GM21619 (cell line): ENCODE measurements around the gene OASL.
"Not testable (repeated sequence)": the region's sequence is repeated elsewhere in the genome, so short reads cannot be mapped to it uniquely, and the experiment has no call there.

Experiments
- ATAC-seq: cut with Tn5 transposase; IDR thresholded peaks from one replicate; pipeline ENCODE4 v1.9.1; 2021; ENCODE audit not compliant: unreplicated experiment

The OASL gene, protein sequence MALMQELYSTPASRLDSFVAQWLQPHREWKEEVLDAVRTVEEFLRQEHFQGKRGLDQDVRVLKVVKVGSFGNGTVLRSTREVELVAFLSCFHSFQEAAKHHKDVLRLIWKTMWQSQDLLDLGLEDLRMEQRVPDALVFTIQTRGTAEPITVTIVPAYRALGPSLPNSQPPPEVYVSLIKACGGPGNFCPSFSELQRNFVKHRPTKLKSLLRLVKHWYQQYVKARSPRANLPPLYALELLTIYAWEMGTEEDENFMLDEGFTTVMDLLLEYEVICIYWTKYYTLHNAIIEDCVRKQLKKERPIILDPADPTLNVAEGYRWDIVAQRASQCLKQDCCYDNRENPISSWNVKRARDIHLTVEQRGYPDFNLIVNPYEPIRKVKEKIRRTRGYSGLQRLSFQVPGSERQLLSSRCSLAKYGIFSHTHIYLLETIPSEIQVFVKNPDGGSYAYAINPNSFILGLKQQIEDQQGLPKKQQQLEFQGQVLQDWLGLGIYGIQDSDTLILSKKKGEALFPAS

DNA sequence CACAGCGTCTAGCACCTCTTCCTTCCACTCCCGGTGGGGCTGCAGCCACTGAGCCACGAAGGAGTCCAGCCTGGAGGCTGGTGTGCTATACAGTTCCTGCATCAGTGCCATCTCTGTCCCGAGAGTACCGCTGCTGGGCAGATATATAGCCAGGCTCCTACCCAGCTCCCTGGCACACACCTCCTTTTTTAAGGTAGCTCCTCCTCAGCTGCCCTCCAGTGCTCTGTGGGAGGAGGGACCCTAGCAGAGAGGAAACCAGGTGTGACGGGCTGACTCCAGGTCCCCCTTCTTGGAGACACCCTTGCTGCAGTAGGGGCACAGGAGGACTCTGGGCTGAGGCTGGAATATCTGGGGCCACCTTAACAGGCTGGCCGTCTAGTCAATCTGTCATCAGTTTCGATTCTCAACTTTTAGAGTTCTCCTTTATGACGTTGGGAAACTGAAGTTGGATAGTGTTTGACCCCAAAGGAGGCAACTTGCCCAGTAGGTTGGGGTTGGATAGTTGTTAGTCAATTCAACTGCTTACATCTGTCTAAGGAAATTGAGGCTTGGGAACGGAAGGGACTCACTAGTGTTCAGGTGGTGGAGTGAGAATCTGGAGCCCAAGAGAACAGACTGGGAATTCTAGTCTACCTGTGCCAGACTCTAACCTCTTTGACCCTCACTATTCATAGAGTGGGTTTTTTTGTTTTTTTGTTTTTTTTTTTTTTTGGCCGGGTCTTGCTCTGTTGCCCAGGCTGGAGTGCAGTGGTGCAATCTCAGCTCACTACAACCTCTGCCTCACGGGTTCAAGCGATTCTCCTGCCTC lies at the start of gene OASL:
Gene OASL (minus strand): TSS at position 386 of the 808 bp plus-strand sequence. CDS start 275 bp downstream, at position 111.
- ATAC-seq, result peak; percentile 74

DNA sequence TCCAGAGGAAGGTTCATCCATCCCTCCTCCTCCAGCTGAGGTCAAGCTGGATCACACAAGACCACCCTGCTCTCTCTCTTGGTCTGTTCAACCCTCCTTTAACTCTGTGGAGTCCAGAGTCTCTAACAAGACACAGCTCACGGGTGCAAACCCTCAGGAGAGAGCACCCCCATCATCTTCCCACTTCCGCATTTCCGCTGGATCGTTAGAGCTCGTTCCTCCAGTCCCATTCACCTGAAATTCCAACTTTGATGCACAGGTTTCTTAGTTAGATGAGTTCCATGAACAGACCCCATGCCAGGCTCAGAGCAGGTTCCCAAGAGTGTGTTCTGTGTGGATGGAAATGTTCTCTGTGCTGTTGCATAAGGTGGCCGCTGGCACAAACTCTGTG lies 49.1 kb upstream of the OASL start:
- no peak for ATAC-seq

DNA sequence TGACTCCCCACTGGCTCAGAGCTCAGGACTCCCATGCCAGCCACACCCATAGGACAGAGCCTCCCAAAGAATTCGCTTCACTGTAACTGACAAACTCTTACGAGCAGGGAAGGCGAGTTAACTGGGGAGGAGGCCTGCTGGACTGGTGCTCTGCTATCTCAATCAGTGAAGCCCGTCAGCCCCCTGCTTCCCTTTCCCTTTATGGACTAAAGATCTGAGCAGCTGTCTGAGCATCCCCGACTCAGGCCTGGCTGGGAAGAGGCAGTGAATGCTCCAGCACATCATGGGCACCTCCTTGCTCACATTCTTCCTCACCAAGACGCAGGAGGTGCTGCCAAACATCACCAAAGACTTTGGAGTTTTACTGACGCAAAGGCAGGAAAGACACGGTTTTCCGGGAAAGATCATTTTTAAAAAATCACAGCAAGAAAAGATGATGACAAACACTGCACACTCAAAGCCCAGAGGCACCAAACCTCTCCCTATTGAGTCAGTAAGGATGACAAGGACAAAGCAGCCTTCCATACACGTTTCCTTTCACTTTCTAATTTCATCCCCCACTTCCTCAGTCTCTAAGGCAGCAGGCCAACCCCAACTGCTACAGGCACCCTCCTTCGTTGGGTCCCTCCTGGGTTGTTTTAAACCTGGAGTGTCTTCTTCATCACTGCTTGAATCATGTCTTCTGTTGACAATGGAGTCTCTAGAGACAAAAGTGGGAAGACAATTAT lies 48.6 kb upstream of the OASL start:
- ATAC-seq, result no peak

GRCh38 chr12:121086781-121087295 lies 47.8 kb upstream of the OASL start:
- no peak for ATAC-seq

DNA sequence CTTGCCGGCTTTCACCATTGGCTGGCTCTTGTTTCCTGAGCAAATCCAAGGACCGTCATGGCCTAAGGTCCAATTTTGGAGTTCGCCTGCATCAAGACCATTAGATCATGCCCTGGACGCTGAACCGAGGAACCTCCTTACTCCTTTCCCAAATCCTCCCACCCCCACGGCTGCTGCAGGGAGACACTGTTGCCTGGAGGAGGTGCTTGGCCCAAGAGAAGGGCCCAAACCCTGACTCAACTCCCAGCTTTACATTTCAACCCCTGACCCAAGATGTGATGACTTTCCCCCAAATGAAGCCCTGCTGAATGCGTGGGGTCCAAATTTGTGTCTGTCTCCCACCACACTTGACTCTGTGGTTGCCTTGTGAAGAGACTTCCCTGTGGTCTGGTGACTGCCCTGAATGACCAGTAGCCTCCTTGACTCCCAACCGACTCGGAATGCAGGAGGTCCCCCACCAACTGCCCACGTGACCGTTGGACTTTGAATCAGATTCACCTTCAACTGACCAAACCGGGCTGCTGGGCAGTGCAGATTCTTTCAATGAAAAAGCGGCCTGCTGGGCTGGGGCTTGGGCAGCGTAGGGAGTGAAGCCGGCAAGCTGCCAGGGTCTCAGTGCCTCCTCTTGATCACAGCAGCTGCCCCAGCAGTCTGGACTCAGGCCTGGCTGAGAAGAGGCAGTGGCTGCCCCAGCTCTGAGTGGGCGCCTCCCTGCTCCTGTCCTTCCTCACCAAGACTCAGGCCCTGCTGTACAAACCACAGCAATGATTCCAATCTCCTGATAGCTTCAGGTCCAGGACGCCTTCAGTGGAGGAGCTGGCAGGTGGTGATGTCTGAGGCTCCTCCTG lies 46.7 kb upstream of the OASL start:
- ATAC-seq, result no peak

- no peak for ATAC-seq
These were observed 46.0 kb upstream of the OASL start for GRCh38 chr12:121085069-121085468.

DNA sequence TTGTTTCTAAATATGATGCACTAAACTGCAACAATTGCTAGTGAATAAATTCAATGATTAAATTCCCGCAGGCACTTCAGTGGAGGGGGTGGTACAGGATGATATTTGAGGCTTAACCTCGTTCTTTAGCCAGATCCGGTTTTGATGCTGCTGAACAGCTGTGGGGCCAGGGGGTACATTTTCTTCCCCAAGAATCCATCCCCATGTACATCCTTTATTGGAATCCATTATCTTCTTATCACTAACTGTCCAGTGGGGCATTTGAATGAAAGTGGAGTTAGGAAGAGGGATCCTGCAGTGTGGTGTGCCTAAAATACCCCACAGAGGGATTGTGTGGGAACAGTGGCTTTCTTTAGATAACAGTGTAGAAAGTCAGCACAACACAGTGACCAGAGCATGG lies 45.2 kb upstream of the OASL start:
- ATAC-seq, result no peak

DNA sequence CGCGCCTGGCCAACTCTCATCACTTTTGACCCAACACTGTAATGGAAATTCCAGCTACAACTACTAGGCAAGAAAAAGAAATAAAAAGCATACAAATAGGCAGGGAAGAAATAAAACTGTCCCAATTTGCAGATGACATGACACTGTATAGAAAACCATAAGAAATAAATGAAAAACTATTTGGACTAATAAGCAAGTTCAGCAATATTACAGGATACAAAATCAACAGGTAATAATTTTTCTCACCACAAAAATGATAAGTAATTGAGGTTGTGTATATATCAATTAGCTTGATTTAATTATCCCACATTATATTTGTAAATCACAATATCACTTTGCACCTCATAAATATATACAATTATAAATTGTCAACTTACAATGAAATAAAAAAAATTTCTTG lies 41.9 kb upstream of the OASL start:
- ATAC-seq, result no peak

GRCh38 chr12:121079736-121080272 lies 40.8 kb upstream of the OASL start:
- ATAC-seq, result no peak

GRCh38 chr12:121077440-121077839 lies 38.4 kb upstream of the OASL start:
- not testable (repeated sequence) for ATAC-seq

DNA sequence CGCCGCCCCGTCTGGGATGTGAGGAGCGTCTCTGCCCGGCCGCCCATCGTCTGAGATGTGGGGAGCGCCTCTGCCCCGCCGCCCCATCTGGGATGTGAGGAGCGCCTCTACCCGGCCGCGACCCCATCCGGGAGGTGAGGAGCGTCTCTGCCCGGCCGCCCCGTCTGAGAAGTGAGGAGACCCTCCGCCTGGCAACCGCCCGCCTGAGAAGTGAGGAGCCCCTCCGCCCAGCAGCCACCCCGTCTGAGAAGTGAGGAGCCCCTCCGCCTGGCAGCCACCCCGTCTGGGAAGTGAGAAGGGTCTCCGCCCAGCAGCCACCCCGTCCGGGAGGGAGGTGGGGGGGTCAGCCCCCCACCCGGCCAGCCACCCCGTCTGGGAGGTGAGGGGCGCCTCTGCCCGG lies 36.9 kb upstream of the OASL start:
- not testable (repeated sequence) for ATAC-seq

DNA sequence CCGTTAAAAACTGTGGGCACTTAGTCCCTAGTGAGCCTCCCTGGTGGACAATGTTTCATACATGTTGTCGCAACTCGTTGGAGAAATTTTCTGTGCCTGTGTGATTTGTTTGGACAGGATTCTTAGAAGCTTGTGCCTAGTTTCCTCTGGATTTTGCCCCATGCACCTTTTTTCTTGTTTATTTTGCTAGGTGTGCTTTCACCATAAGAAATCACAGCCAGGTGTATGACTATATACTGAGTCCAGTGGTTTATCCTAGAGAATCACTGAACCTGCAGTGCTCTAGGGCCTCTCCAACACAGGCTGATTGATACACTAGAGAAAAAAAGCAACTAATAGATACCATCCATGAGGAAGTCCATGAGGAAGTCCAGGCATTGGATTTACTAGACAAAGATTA lies 33.1 kb upstream of the OASL start:
- no peak for ATAC-seq

GRCh38 chr12:121069206-121069605 lies 30.2 kb upstream of the OASL start:
- no peak for ATAC-seq

DNA sequence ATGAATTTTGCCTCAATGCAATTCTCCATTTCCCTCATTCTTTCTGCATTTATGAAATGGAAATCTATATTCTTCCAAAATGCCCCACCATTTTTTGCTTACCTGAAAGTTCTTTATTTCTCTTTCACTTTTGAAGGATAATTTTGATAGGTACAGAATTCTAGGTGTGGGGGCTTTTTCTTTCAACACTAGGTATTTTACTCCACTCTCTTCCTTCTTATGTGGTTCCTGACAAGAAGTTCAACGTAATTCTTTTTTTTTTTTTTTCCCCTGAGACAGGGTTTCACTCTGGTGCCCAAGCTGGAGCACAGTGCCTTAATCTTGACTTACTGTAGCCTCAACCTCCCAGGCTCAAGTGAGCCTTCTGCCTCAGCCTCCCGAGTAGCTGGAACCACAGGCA lies 26.3 kb upstream of the OASL start:
- no peak for ATAC-seq

DNA sequence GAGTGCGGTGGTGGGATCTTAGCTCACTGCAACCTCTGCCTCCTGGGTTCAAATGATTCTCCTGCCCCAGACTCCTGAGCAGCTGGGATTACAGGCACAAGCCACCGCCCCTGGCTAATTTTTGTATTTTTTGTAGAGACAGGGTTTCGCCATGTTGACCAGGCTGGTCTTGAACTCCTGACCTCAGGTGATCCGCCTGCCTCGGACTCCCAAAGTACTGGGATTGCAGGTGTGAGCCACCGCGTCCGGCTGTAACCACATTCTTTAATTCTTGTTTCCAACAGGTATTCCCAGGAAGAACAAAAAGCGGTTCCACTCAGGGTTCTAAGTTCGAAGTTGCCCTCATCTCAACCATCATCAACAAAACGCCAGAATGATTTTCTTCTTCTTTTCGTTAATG lies 25.5 kb upstream of the OASL start:
- not testable (repeated sequence) for ATAC-seq

GRCh38 chr12:121064116-121064515 lies 25.1 kb upstream of the OASL start:
- ATAC-seq, result no peak

- ATAC-seq, result no peak
These were observed 23.5 kb upstream of the OASL start for GRCh38 chr12:121062391-121063045.

GRCh38 chr12:121061831-121062230 lies 22.8 kb upstream of the OASL start:
- no peak for ATAC-seq
